ENCODE results near the gene NUDT14. TPM values are rescaled to one million over a fixed set of nuclear protein-coding genes. Genes with fewer than 3 reads are reported as not detected.

Gene NUDT14
- total RNA-seq, 2 donors from 2014 or later: 32.9 to 36.5 TPM

- TF ChIP-seq POLR2A (IDR thresholded peaks at IDR 0.05) (no peak), CTCF (IDR thresholded peaks at IDR 0.05) (no peak), POLR2AphosphoS5 (IDR thresholded peaks at IDR 0.05) (no peak)
- Histone ChIP-seq H3K27me3 (replicated peaks; ENCODE audit: insufficient read depth) (no peaks in the 10 kb centered on the region), H3K4me3 (no peak overlapping the region), H3K4me1 (replicated peaks) (no peaks in the 10 kb centered on the region), H3K36me3 (no peaks in the 10 kb centered on the region), H3K9me3 (no peaks in the 10 kb centered on the region), H3K27ac (no peak overlapping the region)
- intact Hi-C loops (cut with DNase I): no loop called here
- 90% methylated on average over 27 of the region's 27 CpGs for WGBS
- DNase-seq (ENCODE audit: low spot score): no peak
Observed at GRCh38 chr14:105143451-105144025, 37.6 kb downstream of the NUDT14 start.

- Histone ChIP-seq H3K4me3 (no peak overlapping the region), H3K9me3 (no peaks in the 10 kb centered on the region), H3K36me3 (no peaks in the 10 kb centered on the region), H3K4me1 (replicated peaks) (no peaks in the 10 kb centered on the region), H3K27ac (no peak overlapping the region), H3K27me3 (replicated peaks; ENCODE audit: insufficient read depth) (no peaks in the 10 kb centered on the region)
- 96% methylated on average over 50 of the region's 60 CpGs for WGBS
- intact Hi-C loops (cut with DNase I): no loop called here
- TF ChIP-seq POLR2AphosphoS5 (IDR thresholded peaks at IDR 0.05): no peak
- no peak for TF ChIP-seq CTCF (IDR thresholded peaks at IDR 0.05)
- no peak for TF ChIP-seq POLR2A (IDR thresholded peaks at IDR 0.05)
- no peak for DNase-seq (ENCODE audit: low spot score)
Observed at GRCh38 chr14:105142651-105143450, 38.3 kb downstream of the NUDT14 start.

GRCh38 chr14:105141486-105142281 is 39.4 kb downstream of the NUDT14 start:
- no peaks in the 10 kb centered on the region for H3K9me3 ChIP-seq
- H3K4me3 ChIP-seq: no peak overlapping the region
- intact Hi-C loops (cut with DNase I): no loop called here
- TF ChIP-seq CTCF (IDR thresholded peaks at IDR 0.05) (no peak), POLR2AphosphoS5 (IDR thresholded peaks at IDR 0.05) (no peak), POLR2A (IDR thresholded peaks at IDR 0.05) (no peak)
- no peaks in the 10 kb centered on the region for H3K27me3 ChIP-seq (replicated peaks; ENCODE audit: insufficient read depth)
- H3K36me3 ChIP-seq: no peaks in the 10 kb centered on the region
- H3K27ac ChIP-seq: no peak overlapping the region
- DNase-seq (ENCODE audit: low spot score): no peak
- no peaks in the 10 kb centered on the region for H3K4me1 ChIP-seq (replicated peaks)
- WGBS: 92% methylated on average over 34 of the region's 43 CpGs

- TF ChIP-seq POLR2AphosphoS5 (IDR thresholded peaks at IDR 0.05): no peak
- no peak for TF ChIP-seq POLR2A (IDR thresholded peaks at IDR 0.05)
- no peak for TF ChIP-seq CTCF (IDR thresholded peaks at IDR 0.05)
- no peak overlapping the region for H3K4me3 ChIP-seq
- DNase-seq (ENCODE audit: low spot score): no peak
Observed at GRCh38 chr14:105141026-105141425, 40.1 kb downstream of the NUDT14 start.

More at GRCh38 chr14:105141026-105141425, 40.1 kb downstream of the NUDT14 start:
- WGBS: 95% methylated on average over 6 of the region's 6 CpGs
- Histone ChIP-seq H3K4me1 (replicated peaks) (no peaks in the 10 kb centered on the region), H3K27me3 (replicated peaks; ENCODE audit: insufficient read depth) (no peaks in the 10 kb centered on the region), H3K36me3 (no peaks in the 10 kb centered on the region), H3K9me3 (no peaks in the 10 kb centered on the region), H3K27ac (no peak overlapping the region)
- intact Hi-C loops (cut with DNase I): no loop called here

Data from prostate gland (tissue), 2 donors.